ENCODE measurements around the gene TNIK.

DNA sequence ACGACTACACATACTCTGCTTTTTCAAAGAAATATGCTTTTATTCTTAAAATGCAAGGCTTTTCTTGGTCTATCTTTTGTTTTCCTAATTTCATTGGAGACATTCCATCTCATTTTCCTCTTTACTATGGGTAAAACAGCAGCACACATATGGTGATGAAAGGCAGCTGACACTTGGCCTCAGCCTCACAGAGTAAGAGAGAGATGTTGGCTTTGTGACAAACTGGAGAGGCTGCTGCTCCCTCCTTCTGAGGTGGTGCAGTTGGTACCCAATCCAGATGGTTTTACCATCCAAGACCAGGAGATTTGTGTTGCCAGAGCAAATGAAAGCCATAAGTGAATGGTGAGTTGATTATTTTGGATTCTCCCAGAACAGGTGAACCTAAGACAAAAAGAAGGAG is 420.5 kb downstream of the TNIK start:
- TF ChIP-seq POLR2A (IDR thresholded peaks at IDR 0.05; ENCODE audit: low read depth, low read length): no peak
- no peak for TF ChIP-seq POLR2AphosphoS5 (IDR thresholded peaks at IDR 0.05; ENCODE audit: low read depth, low read length)

All from GM12892 (cell line).